Measurements from ENCODE around the gene FA2H.

The FA2H gene

GRCh38 chr16:74721716-74722115 is 52.9 kb downstream of the FA2H start:
- no peak for DNase-seq

DNA sequence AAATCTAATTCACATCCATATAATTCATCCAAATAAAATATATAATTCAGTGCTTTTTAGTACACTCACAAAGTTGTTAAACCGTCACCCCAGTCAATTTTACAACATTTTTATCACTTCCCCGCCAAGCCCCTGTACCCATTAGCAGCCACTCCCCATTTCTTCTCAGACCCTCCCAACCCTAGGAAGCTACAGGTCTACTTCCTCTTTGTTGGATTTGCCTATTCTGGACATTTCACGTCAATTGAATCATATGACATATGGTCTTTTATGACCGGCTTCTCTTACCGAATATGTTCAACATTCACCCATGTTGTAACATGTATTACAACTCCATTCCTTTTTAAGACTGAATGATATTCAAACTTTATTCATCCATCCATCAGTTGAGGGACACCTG is 54.0 kb downstream of the FA2H start:
- no peak for DNase-seq

- DNase-seq, result no peak
Measured at GRCh38 chr16:74718741-74719610, 55.6 kb downstream of the FA2H start.

DNA sequence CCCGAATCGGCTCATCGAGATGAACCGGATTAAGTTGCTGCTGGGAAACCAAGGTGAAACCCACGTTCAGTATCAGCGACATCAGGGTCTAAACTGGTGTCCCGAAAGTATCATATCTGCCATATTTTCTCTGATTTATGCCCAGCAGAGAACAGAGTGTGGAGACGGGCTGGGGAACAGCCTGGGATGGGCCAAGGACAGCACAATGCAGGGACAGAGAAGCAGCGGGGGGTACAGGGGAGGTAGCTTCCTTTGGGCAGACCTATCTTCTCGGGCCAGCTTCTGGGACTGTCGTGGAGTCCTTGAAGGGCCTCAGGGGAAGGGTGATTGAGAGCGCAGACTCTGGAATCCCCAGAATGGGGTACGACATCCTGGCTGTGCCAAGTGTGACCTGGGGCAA is 56.5 kb downstream of the FA2H start:
- DNase-seq, result no peak

DNA sequence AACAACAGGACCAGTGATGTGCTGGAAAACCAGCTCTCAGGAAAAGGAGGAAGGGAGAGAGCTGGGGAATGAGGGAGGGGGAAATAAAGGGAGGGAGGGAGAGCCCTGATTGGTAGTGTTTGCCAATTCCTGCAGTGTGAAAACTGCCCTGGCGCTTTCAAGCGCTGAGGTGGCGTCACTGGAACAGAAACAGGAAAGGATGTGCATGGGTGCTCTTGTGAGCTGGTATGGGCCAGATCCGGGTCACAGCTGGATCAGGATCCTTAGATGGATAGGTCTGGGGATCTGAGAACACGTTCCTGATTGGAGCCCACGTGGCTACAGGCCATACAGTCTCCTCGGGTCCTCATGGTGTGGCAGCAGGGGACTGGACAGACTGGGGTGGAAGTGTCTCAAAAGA is 57.3 kb downstream of the FA2H start:
- DNase-seq, result no peak

GRCh38 chr16:74716355-74716754 is 58.3 kb downstream of the FA2H start:
- DNase-seq, result no peak

GRCh38 chr16:74713876-74714275 is 60.7 kb downstream of the FA2H start:
- DNase-seq, result no peak

GRCh38 chr16:74713325-74713724 is 61.3 kb downstream of the FA2H start:
- DNase-seq, result no peak

GRCh38 chr16:74711938-74712337 is 62.7 kb downstream of the FA2H start:
- DNase-seq, result no peak

DNA sequence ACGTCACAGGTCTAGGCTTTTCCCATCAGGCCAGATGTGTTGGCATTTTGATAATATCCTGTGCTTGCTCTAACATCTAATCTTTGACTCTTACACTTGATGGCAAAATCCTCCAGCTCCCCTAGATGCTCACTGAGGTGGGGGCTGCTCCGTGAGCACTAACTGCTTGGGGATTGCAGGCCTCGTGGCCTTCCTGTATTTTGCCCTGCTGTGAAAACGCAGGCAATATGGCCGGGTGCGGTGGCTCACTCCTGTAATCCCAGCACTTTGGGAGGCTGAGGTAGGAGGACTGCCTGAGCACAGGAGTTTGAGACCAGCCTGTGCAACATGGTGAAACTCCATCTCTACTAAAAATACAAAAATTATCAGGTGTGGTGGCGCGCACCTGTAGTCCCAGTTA is 64.2 kb downstream of the FA2H start:
- no peak for DNase-seq

- peak; percentile 63 for DNase-seq
Measured at GRCh38 chr16:74709441-74709877, 65.2 kb downstream of the FA2H start.

- peak; percentile 9 for DNase-seq
Measured at GRCh38 chr16:74700438-74701225, 74.0 kb downstream of the FA2H start, which contains the start of gene MLKL. MLKL (minus strand) TSS chr16:74700862; CDS start chr16:74695757, 5,105 bp downstream.

- DNase-seq, result no peak
Measured at GRCh38 chr16:74700116-74700437, 74.5 kb downstream of the FA2H start.

DNA sequence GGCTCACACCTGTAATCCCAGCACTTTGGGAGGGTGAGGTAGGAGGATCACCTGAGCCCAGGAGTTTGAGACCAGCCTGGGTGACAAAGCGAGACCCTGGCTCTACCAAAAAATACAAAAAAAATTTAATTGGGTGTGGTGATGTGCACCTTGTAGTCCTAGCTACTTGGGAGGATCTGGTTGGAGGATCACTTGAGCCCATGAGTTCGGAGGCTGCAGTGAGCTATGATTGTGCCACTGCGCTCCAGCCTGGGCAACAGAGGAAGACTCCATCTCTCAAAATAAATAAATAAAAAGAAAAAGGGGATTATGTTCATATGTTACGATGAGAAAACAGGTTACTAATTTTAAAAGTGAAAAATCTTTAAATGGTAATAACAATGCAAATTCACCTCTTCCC is 75.0 kb downstream of the FA2H start:
- no peak for DNase-seq

DNA sequence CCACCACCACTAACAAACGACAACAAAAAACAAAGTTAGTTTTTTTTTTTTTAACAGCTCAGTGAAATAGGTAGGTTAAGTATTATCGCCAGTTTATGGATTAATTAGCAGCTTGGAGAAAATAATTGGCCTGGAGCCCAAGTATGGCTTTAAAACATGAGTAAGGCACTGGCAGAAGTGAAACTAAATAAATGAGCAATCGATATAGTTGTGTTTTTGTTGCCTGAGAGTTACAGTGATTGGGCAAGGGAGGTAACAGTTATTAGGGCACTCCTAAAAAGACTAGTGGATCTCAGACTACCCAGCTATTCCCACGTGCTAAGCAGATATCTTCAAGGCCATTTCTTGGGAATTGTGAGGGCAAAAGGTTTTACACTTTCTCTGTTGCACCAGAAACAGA is 76.4 kb downstream of the FA2H start:
- no peak for DNase-seq

DNA sequence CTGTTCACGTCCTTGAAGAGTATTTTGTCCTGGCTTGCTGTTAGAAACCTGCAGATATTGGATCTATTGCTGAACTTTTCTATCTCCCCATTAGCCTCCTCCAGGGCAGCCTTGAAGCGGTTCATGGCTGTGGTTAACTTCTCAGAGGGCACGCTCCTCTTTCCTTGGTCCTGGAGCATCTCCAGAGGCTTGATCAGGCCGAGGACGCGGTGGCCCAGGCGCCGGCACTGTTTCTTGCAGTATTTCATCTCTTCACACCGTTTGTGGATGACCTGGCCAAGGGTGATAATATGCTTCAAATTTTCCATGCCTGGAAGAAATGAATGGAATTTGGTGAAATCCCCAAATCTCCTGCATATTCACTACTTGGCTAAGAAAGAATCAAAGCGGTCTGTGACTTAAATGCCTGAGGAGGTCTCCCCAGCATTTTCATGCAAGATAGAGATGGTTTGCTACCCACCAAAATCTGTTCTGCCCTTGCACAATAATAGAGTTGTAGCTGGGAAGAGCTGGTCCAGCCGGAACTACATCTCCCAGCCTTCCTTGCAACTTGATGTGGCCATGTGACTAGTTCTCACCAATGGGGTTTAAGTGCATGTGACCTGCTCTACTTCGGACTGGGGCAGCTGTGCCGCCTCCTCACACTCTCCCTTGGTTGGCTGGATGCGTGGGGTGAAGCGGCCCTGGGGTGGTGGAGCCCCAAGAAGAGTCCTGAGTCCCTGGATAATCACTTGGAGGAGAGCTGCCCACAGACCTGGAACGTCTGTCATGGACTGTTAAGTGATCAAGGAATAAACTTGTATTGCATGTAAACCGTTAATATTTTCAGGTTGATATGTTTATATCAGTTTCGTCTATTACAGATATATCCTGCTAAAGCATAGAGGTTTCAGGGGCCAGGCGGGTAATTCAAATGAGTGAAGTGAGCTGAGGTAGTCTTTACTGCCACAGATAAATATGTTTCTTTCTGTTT is 78.9 kb downstream of the FA2H start:
- DNase-seq, result peak; percentile 63

DNA sequence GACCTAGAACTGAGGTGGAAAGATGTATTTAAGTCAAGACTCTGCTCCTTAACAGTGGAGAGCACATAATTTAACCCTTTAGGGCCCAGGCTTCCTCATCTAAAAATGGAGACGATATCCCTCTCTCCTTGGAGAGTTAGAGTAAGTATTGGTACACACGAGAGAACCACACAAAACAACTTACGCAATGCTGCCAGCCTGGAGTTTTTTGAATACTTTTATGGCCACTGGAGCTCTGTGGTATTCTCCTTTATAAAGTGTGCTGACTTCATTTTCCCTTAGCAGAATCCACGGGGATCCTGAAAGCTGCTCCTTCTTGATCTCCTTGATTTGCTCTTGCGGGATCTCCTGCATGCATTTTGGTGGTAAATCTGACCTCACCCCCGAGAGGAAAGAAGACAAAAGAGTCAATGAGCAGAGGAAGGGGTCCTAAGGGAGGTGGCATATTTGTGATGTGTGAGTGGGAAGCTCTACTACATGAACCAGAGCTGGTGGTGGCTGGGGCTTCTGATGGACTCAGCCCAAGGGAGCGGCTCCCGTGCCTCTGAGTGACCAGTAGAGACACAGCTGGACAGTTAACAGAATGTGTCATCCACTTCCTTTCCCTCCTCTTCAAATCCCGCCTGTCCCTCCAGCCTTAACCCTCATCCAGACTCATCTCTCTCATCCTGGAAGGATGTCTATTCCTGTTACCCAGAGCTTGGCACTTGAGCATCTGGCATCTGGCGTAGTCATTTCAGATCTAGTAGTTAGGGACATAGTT is 83.3 kb downstream of the FA2H start:
- DNase-seq, result no peak

DNA sequence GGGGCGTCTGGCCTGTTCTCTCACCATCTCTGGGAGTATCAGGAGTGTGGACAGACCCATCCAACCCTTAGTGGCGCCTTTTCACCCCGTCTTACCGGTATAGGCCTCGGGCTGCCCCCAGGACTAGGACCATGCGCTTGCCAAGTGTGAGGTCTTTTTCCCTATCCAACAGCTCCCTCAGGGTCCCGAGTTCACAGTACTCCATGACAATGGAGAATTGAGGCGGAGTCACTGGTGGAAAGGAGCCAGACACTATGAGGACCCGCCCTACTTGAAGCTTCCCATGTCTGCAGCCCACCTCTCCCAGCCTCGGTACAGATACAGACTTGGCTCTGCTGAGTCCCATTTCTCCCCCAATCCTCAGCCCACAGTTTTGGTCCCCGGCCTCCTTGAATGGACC is 92.1 kb downstream of the FA2H start:
- no peak for DNase-seq

DNA sequence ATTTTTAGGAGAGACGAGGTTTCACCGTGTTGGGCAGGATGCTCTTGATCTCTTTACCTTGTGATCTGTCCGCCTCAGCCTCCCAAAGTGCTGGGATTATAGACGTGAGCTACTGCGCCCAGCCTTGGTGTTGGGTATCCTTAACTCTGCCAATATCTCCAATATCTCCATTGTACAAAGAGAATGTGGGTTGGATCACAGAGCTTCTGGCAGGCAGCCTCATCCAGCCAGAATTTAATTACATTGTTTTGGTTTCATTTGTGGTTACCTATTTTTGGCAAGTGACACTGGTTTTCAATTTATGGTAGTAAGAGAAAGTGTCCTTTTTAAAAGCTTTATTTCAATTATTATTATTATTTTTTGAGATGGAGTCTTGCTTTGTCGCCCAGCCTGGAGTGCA is 93.9 kb downstream of the FA2H start:
- no peak for DNase-seq

- DNase-seq, result no peak
Measured at GRCh38 chr16:74679983-74680382, 94.6 kb downstream of the FA2H start.

DNA sequence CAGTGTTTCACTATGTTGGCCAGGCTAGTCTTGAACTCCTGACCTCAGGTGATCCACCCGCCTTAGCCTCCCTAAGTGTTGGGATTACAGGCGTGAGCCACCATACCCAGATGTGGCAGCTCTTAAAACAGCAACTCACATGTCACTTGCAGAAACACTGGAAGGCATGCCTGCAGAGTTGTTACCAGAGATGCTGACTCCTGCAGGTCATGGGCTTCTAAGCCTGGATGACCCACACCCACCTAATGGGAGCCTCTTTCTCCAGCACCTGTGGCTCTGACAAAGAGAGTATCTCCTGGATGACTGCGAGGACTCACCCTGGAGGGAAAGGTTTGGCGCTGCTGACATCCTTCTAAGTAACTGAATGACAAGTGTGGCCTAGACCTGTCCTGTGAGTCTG is 96.8 kb downstream of the FA2H start:
- DNase-seq, result no peak

DNA sequence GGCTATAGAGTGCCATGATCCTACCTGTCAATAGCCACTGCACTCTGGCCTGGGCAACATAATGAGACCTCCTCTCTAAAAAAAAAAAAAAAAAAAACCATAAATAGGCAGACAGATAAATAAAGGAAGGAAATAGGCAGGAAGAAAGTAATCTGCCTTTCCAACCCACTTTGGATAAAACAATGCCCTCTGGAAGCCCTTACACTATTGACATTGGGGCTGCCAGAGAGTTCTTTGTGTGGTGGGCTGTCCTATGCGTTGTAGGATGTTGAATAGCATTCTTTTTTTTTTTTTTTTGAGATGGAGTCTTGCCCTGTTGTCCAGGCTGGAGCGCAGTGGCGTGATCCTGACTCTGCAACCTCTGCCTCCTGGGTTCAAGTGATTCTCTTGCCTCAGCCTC is 100.7 kb downstream of the FA2H start:
- no peak for DNase-seq
